ENCODE measurements around the gene VWA3A.
"Not testable (repeated sequence)": the region's sequence is repeated elsewhere in the genome, so short reads cannot be mapped to it uniquely, and the experiment has no call there.

The VWA3A gene

DNA sequence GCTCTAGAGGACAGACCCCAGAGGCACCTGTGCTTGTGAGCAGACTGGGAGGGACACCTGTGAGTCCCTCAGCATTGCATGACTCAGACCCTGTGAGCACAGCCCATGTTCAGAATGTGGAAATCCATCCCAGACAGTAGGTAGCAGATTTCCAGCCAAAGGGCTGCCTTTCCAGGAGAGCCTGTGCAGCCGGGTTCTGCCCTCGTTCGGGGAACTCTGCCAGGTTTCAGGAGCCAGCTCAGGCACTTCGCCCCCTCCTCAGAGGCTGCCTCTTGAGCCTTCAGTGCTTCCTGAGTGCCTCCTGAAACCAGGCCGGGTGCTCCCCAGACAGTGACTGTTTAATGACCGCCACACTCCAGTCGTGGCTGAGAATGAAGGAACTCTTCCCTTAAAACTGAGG, 46.7 kb downstream of the VWA3A start:
- no peak overlapping the region for H3K27ac ChIP-seq
- no peak for TF ChIP-seq ZFX (IDR thresholded peaks at IDR 0.05)
- TF ChIP-seq, protein P1, sequence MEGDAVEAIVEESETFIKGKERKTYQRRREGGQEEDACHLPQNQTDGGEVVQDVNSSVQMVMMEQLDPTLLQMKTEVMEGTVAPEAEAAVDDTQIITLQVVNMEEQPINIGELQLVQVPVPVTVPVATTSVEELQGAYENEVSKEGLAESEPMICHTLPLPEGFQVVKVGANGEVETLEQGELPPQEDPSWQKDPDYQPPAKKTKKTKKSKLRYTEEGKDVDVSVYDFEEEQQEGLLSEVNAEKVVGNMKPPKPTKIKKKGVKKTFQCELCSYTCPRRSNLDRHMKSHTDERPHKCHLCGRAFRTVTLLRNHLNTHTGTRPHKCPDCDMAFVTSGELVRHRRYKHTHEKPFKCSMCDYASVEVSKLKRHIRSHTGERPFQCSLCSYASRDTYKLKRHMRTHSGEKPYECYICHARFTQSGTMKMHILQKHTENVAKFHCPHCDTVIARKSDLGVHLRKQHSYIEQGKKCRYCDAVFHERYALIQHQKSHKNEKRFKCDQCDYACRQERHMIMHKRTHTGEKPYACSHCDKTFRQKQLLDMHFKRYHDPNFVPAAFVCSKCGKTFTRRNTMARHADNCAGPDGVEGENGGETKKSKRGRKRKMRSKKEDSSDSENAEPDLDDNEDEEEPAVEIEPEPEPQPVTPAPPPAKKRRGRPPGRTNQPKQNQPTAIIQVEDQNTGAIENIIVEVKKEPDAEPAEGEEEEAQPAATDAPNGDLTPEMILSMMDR (conservative IDR thresholded peaks at IDR 0.05): no peak

- TF ChIP-seq, protein P1 (conservative IDR thresholded peaks at IDR 0.05): no peak
- TF ChIP-seq ZFX (IDR thresholded peaks at IDR 0.05): no peak
- no peak overlapping the region for H3K27ac ChIP-seq
These were observed 47.4 kb downstream of the VWA3A start for GRCh38 chr16:22139732-22140131.

- no peak for TF ChIP-seq ZFX (IDR thresholded peaks at IDR 0.05)
- TF ChIP-seq, protein P1 (conservative IDR thresholded peaks at IDR 0.05): peak; percentile 70
- H3K27ac ChIP-seq: no peak overlapping the region
These were observed 49.4 kb downstream of the VWA3A start for GRCh38 chr16:22141767-22142166.

DNA sequence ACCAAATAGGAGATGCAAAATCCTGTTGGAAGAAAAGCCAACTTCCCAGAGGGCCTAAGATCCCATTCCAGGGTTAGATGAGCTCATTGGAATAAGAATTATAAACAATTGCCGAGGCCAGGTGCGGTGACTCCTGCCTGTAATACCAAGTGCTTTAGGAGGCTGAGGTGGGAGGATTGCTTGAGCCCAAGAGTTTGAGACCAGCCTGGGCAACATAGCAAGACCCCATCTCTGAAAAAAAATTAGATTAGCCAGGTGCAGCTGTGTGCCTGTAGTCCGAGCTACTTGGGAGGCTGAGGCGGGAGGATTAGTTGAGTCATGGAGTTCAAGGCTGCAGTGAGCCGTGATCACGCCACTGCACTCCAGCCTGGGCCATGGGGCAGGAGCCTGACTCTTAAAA, 52.2 kb downstream of the VWA3A start:
- TF ChIP-seq, protein P1 (conservative IDR thresholded peaks at IDR 0.05): no peak
- TF ChIP-seq ZFX (IDR thresholded peaks at IDR 0.05): no peak
- no peak overlapping the region for H3K27ac ChIP-seq

GRCh38 chr16:22147853-22148252, 55.5 kb downstream of the VWA3A start:
- H3K27ac ChIP-seq: no peak overlapping the region
- TF ChIP-seq, protein P1 (conservative IDR thresholded peaks at IDR 0.05): no peak
- TF ChIP-seq ZFX (IDR thresholded peaks at IDR 0.05): no peak

DNA sequence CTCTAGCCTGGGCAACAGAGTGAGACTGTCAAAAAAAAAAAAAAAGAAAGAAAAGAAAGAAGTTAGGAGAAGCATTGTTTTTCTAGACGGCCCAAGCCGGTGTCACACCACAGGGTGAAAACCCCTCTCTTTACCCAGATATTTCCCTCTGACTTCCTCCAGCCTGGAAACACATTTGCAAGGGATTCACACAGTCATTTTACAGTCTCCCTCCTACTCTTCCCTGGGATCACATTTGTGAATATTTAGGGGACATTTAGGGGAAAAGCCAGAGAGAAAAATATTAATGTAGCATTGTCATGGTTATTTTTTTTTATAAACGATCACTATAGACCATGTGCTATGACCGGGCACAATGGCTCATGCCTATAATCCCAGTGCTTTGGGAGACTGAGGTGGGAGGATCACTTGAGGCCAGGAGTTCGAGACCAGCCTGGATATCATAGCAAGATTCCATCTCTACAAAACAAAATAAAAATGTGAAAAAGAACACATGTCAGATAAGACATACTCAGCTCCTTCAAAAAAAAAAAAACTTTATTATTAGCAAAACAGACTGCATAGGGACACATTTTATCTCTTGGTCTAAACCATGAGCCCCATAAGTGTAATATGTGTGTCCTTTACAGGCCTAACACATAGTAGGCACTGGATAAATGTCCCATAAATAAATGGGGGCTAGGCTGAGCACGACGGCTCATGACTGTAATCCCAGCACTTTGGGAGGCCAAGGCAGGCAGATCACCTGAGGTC, 59.1 kb downstream of the VWA3A start:
- TF ChIP-seq, protein P1 (conservative IDR thresholded peaks at IDR 0.05): no peak
- TF ChIP-seq ZFX (IDR thresholded peaks at IDR 0.05): no peak
- no peak overlapping the region for H3K27ac ChIP-seq

DNA sequence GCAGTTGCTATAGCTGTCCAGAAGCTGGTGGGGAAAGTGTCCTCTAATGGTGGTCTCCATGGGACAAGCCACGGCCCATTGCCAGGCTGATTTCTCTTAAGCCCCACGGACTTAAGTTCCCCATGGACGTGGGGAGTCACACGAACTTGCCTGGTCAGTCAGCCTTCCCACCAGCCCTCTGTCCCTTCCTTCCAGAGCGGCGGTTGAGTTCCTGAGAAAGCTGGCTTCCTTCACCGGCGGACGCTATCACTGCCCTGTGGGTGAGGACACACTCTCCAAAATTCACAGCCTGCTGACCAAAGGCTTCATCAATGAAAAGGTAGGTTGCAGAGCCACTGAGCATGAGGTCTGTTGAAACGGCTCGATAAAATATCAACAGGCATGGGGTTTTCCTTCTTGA, 60.0 kb downstream of the VWA3A start:
- H3K27ac ChIP-seq: no peak overlapping the region
- TF ChIP-seq, protein P1 (conservative IDR thresholded peaks at IDR 0.05): no peak
- TF ChIP-seq ZFX (IDR thresholded peaks at IDR 0.05): no peak

- H3K27ac ChIP-seq: not testable (repeated sequence)
These were observed 60.7 kb downstream of the VWA3A start for GRCh38 chr16:22153078-22153477.
